ENCODE data around the gene IPO9. TPM values are rescaled to one million over a fixed set of nuclear protein-coding genes. Genes with fewer than 3 reads are reported as not detected.
A peak's percentile ranks its signal among the peaks of the same experiment; 100 is the strongest.

Gene IPO9
- total RNA-seq, 4 donors from 2014 or later: 7.2 to 16.3 (median 10.3) TPM

GRCh38 chr1:201786824-201787223 lies 42.1 kb upstream of the IPO9 start:
- Histone ChIP-seq H3K4me1 (peaks cover 18 to 29% of the 10 kb centered on the region in 2 donors), H3K4me3 (no peak overlapping the region), H3K36me3 (no peaks in the 10 kb centered on the region), H3K9me3 (no peaks in the 10 kb centered on the region), H3K27ac (peak overlapping the region in 3 of 4 donors; percentile 31 to 38 (median 33)), H3K27me3 (no peaks in the 10 kb centered on the region)
- in situ Hi-C loops (cut with MboI; ENCODE audit: low sequenced_read_pairs in 4 of 4): loop anchor here (5.0 to 10.0 kb wide), 3 partner anchors 72 to 225 kb away; no protein-coding TSS in a partner anchor
- ATAC-seq (peak; percentile 61 to 82), DNase-seq (peak; percentile 18 to 73)
- TF ChIP-seq POLR2A (IDR thresholded peaks at IDR 0.05): no peak
- no peak for TF ChIP-seq CTCF (IDR thresholded peaks at IDR 0.05 in 4 of 5, conservative IDR thresholded peaks at IDR 0.05 in 1 of 5)
- intact Hi-C loops (cut with DNase I; ENCODE audit: low total_unique reads): loop anchor here (5.0 kb wide), 1 partner anchor 45 kb away; no protein-coding TSS in a partner anchor

- no peak for TF ChIP-seq POLR2A (IDR thresholded peaks at IDR 0.05)
- TF ChIP-seq CTCF (IDR thresholded peaks at IDR 0.05 in 4 of 5, conservative IDR thresholded peaks at IDR 0.05 in 1 of 5): no peak
- Histone ChIP-seq H3K36me3 (no peaks in the 10 kb centered on the region), H3K27ac (peak overlapping the region in 2 of 4 donors; percentile 6 to 28), H3K4me1 (peaks cover 30 to 41% of the 10 kb centered on the region in 2 donors), H3K9me3 (no peaks in the 10 kb centered on the region), H3K27me3 (no peaks in the 10 kb centered on the region), H3K4me3 (no peak overlapping the region)
- no peak for ATAC-seq
- DNase-seq: no peak
- intact Hi-C loops (cut with DNase I; ENCODE audit: low total_unique reads): loop anchor here (5.0 kb wide), 1 partner anchor 46 kb away; no protein-coding TSS in a partner anchor
- in situ Hi-C loops (cut with MboI; ENCODE audit: low sequenced_read_pairs in 4 of 4): loop anchor here (5.0 to 10.0 kb wide), 3 partner anchors 73 to 226 kb away; no protein-coding TSS in a partner anchor
Observed at GRCh38 chr1:201788296-201788695, 40.7 kb upstream of the IPO9 start.

GRCh38 chr1:201789245-201789644 lies 39.7 kb upstream of the IPO9 start:
- Histone ChIP-seq H3K27ac (peak overlapping the region; percentile 49 to 73 (median 66)), H3K4me1 (peaks cover 30 to 41% of the 10 kb centered on the region in 2 donors), H3K4me3 (no peak overlapping the region), H3K9me3 (no peaks in the 10 kb centered on the region), H3K27me3 (no peaks in the 10 kb centered on the region), H3K36me3 (no peaks in the 10 kb centered on the region)
- intact Hi-C loops (cut with DNase I; ENCODE audit: low total_unique reads): loop anchor here (5.0 kb wide), 1 partner anchor 47 kb away; no protein-coding TSS in a partner anchor
- TF ChIP-seq CTCF (IDR thresholded peaks at IDR 0.05 in 4 of 5, conservative IDR thresholded peaks at IDR 0.05 in 1 of 5) (no peak), POLR2A (IDR thresholded peaks at IDR 0.05) (no peak)
- in situ Hi-C loops (cut with MboI; ENCODE audit: low sequenced_read_pairs in 4 of 4): loop anchor here (5.0 to 10.0 kb wide), 3 partner anchors 74 to 227 kb away; no protein-coding TSS in a partner anchor
- no peak for ATAC-seq
- no peak for DNase-seq

- Histone ChIP-seq H3K27ac (peak overlapping the region; percentile 49 to 73 (median 66)), H3K9me3 (no peaks in the 10 kb centered on the region), H3K36me3 (no peaks in the 10 kb centered on the region), H3K4me3 (peak overlapping the region in 1 of 4 donors; percentile 18), H3K4me1 (peaks cover 30 to 41% of the 10 kb centered on the region in 2 donors), H3K27me3 (no peaks in the 10 kb centered on the region)
- TF ChIP-seq CTCF (IDR thresholded peaks at IDR 0.05 in 4 of 5, conservative IDR thresholded peaks at IDR 0.05 in 1 of 5) (no peak), POLR2A (IDR thresholded peaks at IDR 0.05) (no peak)
- in situ Hi-C loops (cut with MboI; ENCODE audit: low sequenced_read_pairs in 4 of 4) (loop anchor here in 3 of 4 donors (5.0 to 10.0 kb wide), 3 partner anchors 225 to 233 kb away; no protein-coding TSS in a partner anchor), intact Hi-C loops (cut with DNase I; ENCODE audit: low total_unique reads) (loop anchor here (5.0 kb wide), 1 partner anchor 258 kb away; no protein-coding TSS in a partner anchor)
- peak in 1 of 2 donors; percentile 34 for ATAC-seq
- peak in 1 of 2 donors; percentile 33 for DNase-seq
Observed at GRCh38 chr1:201790261-201790660, 38.7 kb upstream of the IPO9 start.

Data from gastrocnemius medialis (tissue), 4 donors.